Liver (tissue), 9 donors: Measurements from ENCODE around the gene IL2RA. TPM values are rescaled to one million over a fixed set of nuclear protein-coding genes. Genes with fewer than 3 reads are reported as not detected.

ENCODE experiments used
- DNase-seq: peaks from one replicate; pipeline ENCODE4 v3.0.0-alpha.2; 2017; ENCODE audit warnings: low spot score
- H3K27ac ChIP-seq, 2 donors: one replicate each; pipeline ENCODE4 v1.7.0; 2013; ENCODE audit warnings: inconsistent platforms in 2 of 2, low read length in 2 of 2, control low read depth in 1 of 2, low read depth in 1 of 2, mild to moderate bottlenecking in 1 of 2
- H3K27me3 ChIP-seq, 4 donors: one replicate each; pipeline versions ENCODE4 v1.6.1 to v1.7.0; 2013; ENCODE audit warnings: low read length in 3 of 4, inconsistent platforms in 1 of 4, mild to moderate bottlenecking in 1 of 4, moderate library complexity in 1 of 4; ENCODE audit not compliant: control insufficient read depth in 4 of 4, insufficient read depth in 4 of 4
- H3K36me3 ChIP-seq, 4 donors: one replicate each; pipeline versions ENCODE4 v1.6.1 to v1.7.0; 2013; ENCODE audit warnings: low read length in 3 of 4, mild to moderate bottlenecking in 3 of 4, low read depth in 1 of 4, moderate library complexity in 1 of 4; ENCODE audit not compliant: control insufficient read depth in 4 of 4, insufficient read depth in 3 of 4
- H3K4me1 ChIP-seq, 4 donors: one replicate each; pipeline versions ENCODE4 v1.6.1 to v1.7.0; 2013; ENCODE audit warnings: low read length in 3 of 4, mild to moderate bottlenecking in 3 of 4, moderate library complexity in 1 of 4; ENCODE audit not compliant: control insufficient read depth in 4 of 4, insufficient read depth in 4 of 4
- H3K4me3 ChIP-seq, 3 donors: one replicate each; pipeline versions ENCODE4 v1.6.1 to v1.7.0; 2013; ENCODE audit warnings: low read length in 3 of 3, control low read depth in 1 of 3, low read depth in 1 of 3, mild to moderate bottlenecking in 1 of 3
- H3K9ac ChIP-seq, 2 donors: one replicate each; pipeline ENCODE4 v1.7.0; 2013; ENCODE audit warnings: low read length in 2 of 2, mild to moderate bottlenecking in 2 of 2, moderate library complexity in 2 of 2, control low read depth in 1 of 2, low read depth in 1 of 2
- H3K9me3 ChIP-seq, 4 donors: one replicate each; pipeline versions ENCODE4 v1.6.1 to v1.7.0; 2013; ENCODE audit warnings: low read length in 3 of 4; ENCODE audit not compliant: control insufficient read depth in 4 of 4
- CTCF ChIP-seq: fragments of 150-350 bp; IDR thresholded peaks from 2 replicates; pipeline ENCODE4 v1.5.1; 2017; ENCODE audit warnings: improper control_type of control experiment, low read depth, low read length; ENCODE audit not compliant: missing input control
- EGR1 ChIP-seq, 2 donors: IDR thresholded peaks; 2 replicates each; pipeline ENCODE4 v1.6.1; 2016 to 2018; ENCODE audit warnings: antibody characterized with exemption in 2 of 2, low read depth in 2 of 2
- FOXA1 ChIP-seq: IDR thresholded peaks from 2 replicates; pipeline ENCODE4 v1.6.1; 2016; ENCODE audit warnings: antibody characterized with exemption
- FOXA2 ChIP-seq: IDR thresholded peaks from 2 replicates; pipeline ENCODE4 v1.6.1; 2016; ENCODE audit warnings: antibody characterized with exemption
- GABPA ChIP-seq, 2 donors: IDR thresholded peaks in 1 of 2; conservative IDR thresholded peaks in 1 of 2; 2 replicates each; pipeline ENCODE4 v1.6.1; 2016; ENCODE audit warnings: antibody characterized with exemption in 2 of 2, mild to moderate bottlenecking in 1 of 2, moderate library complexity in 1 of 2
- HNF4A ChIP-seq, 2 donors: conservative IDR thresholded peaks; 2 replicates each; pipeline ENCODE4 v1.6.1; 2016; ENCODE audit warnings: antibody characterized with exemption in 2 of 2, mild to moderate bottlenecking in 2 of 2
- HNF4G ChIP-seq: IDR thresholded peaks from 2 replicates; pipeline ENCODE4 v1.6.1; 2016; ENCODE audit warnings: antibody characterized with exemption
- JUND ChIP-seq, 2 donors: IDR thresholded peaks; 2 replicates each; pipeline ENCODE4 v1.6.1; 2016; ENCODE audit warnings: antibody characterized with exemption in 2 of 2
- MAX ChIP-seq: IDR thresholded peaks from 2 replicates; pipeline ENCODE4 v1.6.1; 2016; ENCODE audit warnings: antibody characterized with exemption
- NR2F2 ChIP-seq: IDR thresholded peaks from 2 replicates; pipeline ENCODE4 v1.6.1; 2016; ENCODE audit warnings: antibody characterized with exemption
- RAD21 ChIP-seq, 2 donors: IDR thresholded peaks; 2 replicates each; pipeline ENCODE4 v1.6.1; 2016; ENCODE audit warnings: antibody characterized with exemption in 2 of 2, mild to moderate bottlenecking in 2 of 2
- REST ChIP-seq: IDR thresholded peaks from 2 replicates; pipeline ENCODE4 v1.6.1; 2016; ENCODE audit warnings: antibody characterized with exemption, mild to moderate bottlenecking
- RXRA ChIP-seq, 2 donors: IDR thresholded peaks; 2 replicates each; pipeline ENCODE4 v1.6.1; 2017 to 2018; ENCODE audit warnings: antibody characterized with exemption in 2 of 2, mild to moderate bottlenecking in 1 of 2
- TAF1 ChIP-seq: conservative IDR thresholded peaks from 2 replicates; pipeline ENCODE4 v1.6.1; 2016; ENCODE audit warnings: antibody characterized with exemption, mild to moderate bottlenecking
- YY1 ChIP-seq: IDR thresholded peaks from 2 replicates; pipeline ENCODE4 v1.6.1; 2016; ENCODE audit warnings: antibody characterized with exemption, mild to moderate bottlenecking
- ZBTB33 ChIP-seq: IDR thresholded peaks from 2 replicates; pipeline ENCODE4 v1.6.1; 2016; ENCODE audit warnings: antibody characterized with exemption
- WGBS: extraction: QIAGEN DNeasy Blood & Tissue Kit; methylation state at CpG from one replicate; pipeline ENCODE4 v1.1.7; 2013; 5-methylcytosine and 5-hydroxymethylcytosine counted together
- polyA plus RNA-seq, 2 donors: library from polyadenylated mRNA; stranded (reverse) in 1 of 2; unstranded in 1 of 2; fragments of 200-250 nt in 1 of 2; fragments of >200 nt in 1 of 2; fragmentation: Nextera tagmentation in 1 of 2; extraction: Ambion mirVana in 1 of 2; gene quantifications; one replicate each; pipeline versions ENCODE4 v1.2.1 to v1.2.3, GENCODE V29; 2013 to 2015
- total RNA-seq, 2 donors: library from RNA; depleted of rRNA; stranded (reverse); fragments of >200 nt; gene quantifications; one replicate each; pipeline ENCODE4 v1.2.3, GENCODE V29; 2014
- donor health status: healthy.
- donor health status: healthy.
- donor health status: healthy.
- donor health status: healthy.
- donor health status: healthy.

Gene IL2RA
- total and polyA plus RNA-seq, 4 donors, result 0.46 to 1.6 TPM; not detected in 2

- Histone ChIP-seq H3K4me3 (no peak overlapping the region), H3K27me3 (no peaks in the 10 kb centered on the region), H3K9ac (no peak overlapping the region), H3K36me3 (no peaks in the 10 kb centered on the region), H3K9me3 (no peaks in the 10 kb centered on the region), H3K27ac (no peak overlapping the region), H3K4me1 (peaks cover 1 to 11% (median 4%) of the 10 kb centered on the region in 4 donors)
- WGBS, result 48% methylated on average over 17 of the region's 17 CpGs
- TF ChIP-seq FOXA1 (no peak), CTCF (no peak), FOXA2 (no peak), RAD21 (IDR thresholded peaks at IDR 0.05) (no peak), HNF4G (no peak), JUND (IDR thresholded peaks at IDR 0.05) (no peak), EGR1 (IDR thresholded peaks at IDR 0.05; ENCODE audit: low read depth in 2 of 2) (no peak), TAF1 (no peak), NR2F2 (no peak), YY1 (no peak), MAX (no peak), GABPA (IDR thresholded peaks at IDR 0.05 in 1 of 2, conservative IDR thresholded peaks at IDR 0.05 in 1 of 2) (no peak), RXRA (IDR thresholded peaks at IDR 0.05) (no peak), ZBTB33 (no peak), REST (no peak), HNF4A (conservative IDR thresholded peaks at IDR 0.05) (no peak)
- no peak for DNase-seq
Observed at GRCh38 chr10:6083523-6084475, 21.6 kb upstream of the IL2RA start.
